DOHH2 (cell line): ENCODE data around the gene SC5D.

Experiments
- H3F3A ChIP-seq: fragments of 200-600 bp; sonication (generic), shearing (Covaris generic); 2 replicates; pipeline ENCODE4 v1.6.0; 2016; ENCODE audit warnings: antibody characterized with exemption, mild to moderate bottlenecking; ENCODE audit not compliant: control insufficient read depth, insufficient read depth
- H3K27ac ChIP-seq: fragments of 200-600 bp; sonication (generic); 2 replicates; pipeline ENCODE4 v1.5.1; 2014; ENCODE audit warnings: low read depth, mild to moderate bottlenecking, low read length, moderate library complexity
- H3K27me3 ChIP-seq: fragments of 200-600 bp; sonication (generic); 2 replicates; pipeline ENCODE4 v1.6.1; 2014; ENCODE audit warnings: mild to moderate bottlenecking, low read length, mixed read lengths; ENCODE audit not compliant: control insufficient read depth
- H3K36me3 ChIP-seq: fragments of 200-600 bp; sonication (generic); 2 replicates; pipeline ENCODE4 v1.6.1; 2014; ENCODE audit warnings: mild to moderate bottlenecking, low read length, moderate library complexity, mixed read lengths; ENCODE audit not compliant: control insufficient read depth
- H3K4me1 ChIP-seq: fragments of 200-600 bp; sonication (generic); 2 replicates; pipeline ENCODE4 v1.6.1; 2014; ENCODE audit warnings: mild to moderate bottlenecking, low read length, mixed read lengths; ENCODE audit not compliant: control insufficient read depth
- H3K4me2 ChIP-seq: fragments of 200-600 bp; sonication (generic); 2 replicates; pipeline ENCODE4 v1.6.0; 2014; ENCODE audit warnings: mild to moderate bottlenecking, low read length, moderate library complexity
- H3K4me3 ChIP-seq: fragments of 200-600 bp; sonication (generic); 2 replicates; pipeline ENCODE4 v1.5.1; 2014; ENCODE audit warnings: mild to moderate bottlenecking, low read length, mixed read lengths
- H3K79me2 ChIP-seq: fragments of 200-600 bp; sonication (generic); 2 replicates; pipeline ENCODE4 v1.6.1; 2014; ENCODE audit warnings: mild to moderate bottlenecking, low read length, mixed read lengths; ENCODE audit not compliant: control insufficient read depth
- H3K9me2 ChIP-seq: fragments of 200-600 bp; sonication (generic); replicated peaks from 2 replicates; pipeline ENCODE4 v1.6.1; 2014; ENCODE audit warnings: mild to moderate bottlenecking, low read length, mixed read lengths; ENCODE audit not compliant: control insufficient read depth
- H3K9me3 ChIP-seq: fragments of 200-600 bp; sonication (generic); 2 replicates; pipeline ENCODE4 v1.6.1; 2014; ENCODE audit warnings: antibody characterized with exemption, low read length, mixed read lengths; ENCODE audit not compliant: control insufficient read depth, insufficient read depth
- H4K20me1 ChIP-seq: fragments of 200-600 bp; sonication (generic); 2 replicates; pipeline ENCODE4 v1.6.0; 2014; ENCODE audit warnings: low read depth, mild to moderate bottlenecking, antibody characterized with exemption, low read length, moderate library complexity; ENCODE audit not compliant: control insufficient read depth, insufficient read depth
- EZH2phosphoT487 ChIP-seq: fragments of 200-600 bp; sonication (generic); IDR thresholded peaks from 2 replicates; pipeline ENCODE4 v1.6.1; 2017; ENCODE audit warnings: borderline replicate concordance, mild to moderate bottlenecking, antibody characterized with exemption, low read length, moderate library complexity, mixed read lengths
- TF ChIP-seq, protein P1 (sequence below): fragments of 200-600 bp; sonication (generic); IDR thresholded peaks from one replicate; pipeline ENCODE4 v1.5.1; 2014; ENCODE audit warnings: antibody characterized with exemption, mild to moderate bottlenecking, low read depth, low read length; ENCODE audit not compliant: poor library complexity, severe bottlenecking

The SC5D gene

DNA sequence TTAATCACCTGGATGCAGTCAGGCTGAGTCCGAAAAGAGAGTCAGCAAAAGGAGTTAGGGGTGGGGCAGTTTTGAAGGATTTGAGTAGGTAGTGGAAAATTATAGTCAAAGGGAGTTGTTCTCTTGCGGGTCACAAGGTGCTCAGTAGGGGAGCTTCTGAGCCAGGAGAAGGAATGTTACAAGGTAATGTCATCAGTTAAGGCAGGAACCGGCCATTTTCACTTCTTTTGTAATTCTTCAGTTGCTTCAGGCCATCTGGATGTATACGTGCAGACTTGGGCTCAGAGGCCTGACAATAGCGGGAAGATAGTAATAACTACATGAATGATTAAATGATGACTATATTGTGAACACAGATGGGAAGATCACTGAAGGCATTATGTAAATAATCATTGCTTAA is 6.2 kb downstream of the SC5D start:
- H3K4me3 ChIP-seq: no peak overlapping the region
- H4K20me1 ChIP-seq: peaks cover 18% of the 10 kb centered on the region; the same call in 1 of the 2 replicates
- TF ChIP-seq, protein P1, sequence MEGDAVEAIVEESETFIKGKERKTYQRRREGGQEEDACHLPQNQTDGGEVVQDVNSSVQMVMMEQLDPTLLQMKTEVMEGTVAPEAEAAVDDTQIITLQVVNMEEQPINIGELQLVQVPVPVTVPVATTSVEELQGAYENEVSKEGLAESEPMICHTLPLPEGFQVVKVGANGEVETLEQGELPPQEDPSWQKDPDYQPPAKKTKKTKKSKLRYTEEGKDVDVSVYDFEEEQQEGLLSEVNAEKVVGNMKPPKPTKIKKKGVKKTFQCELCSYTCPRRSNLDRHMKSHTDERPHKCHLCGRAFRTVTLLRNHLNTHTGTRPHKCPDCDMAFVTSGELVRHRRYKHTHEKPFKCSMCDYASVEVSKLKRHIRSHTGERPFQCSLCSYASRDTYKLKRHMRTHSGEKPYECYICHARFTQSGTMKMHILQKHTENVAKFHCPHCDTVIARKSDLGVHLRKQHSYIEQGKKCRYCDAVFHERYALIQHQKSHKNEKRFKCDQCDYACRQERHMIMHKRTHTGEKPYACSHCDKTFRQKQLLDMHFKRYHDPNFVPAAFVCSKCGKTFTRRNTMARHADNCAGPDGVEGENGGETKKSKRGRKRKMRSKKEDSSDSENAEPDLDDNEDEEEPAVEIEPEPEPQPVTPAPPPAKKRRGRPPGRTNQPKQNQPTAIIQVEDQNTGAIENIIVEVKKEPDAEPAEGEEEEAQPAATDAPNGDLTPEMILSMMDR: no peak
- TF ChIP-seq EZH2phosphoT487: no peak
- H3K4me2 ChIP-seq: no peak overlapping the region
- no peaks in the 10 kb centered on the region for H3K27me3 ChIP-seq
- H3K9me2 ChIP-seq: no peaks in the 10 kb centered on the region
- peaks cover 96% of the 10 kb centered on the region for H3K79me2 ChIP-seq
- peaks cover 29% of the 10 kb centered on the region for H3K4me1 ChIP-seq
- no peak overlapping the region for H3K27ac ChIP-seq
- H3K9me3 ChIP-seq: no peaks in the 10 kb centered on the region
- peaks cover 67% of the 10 kb centered on the region for H3K36me3 ChIP-seq
- H3F3A ChIP-seq: peaks cover 6% of the 10 kb centered on the region; the same call in 1 of the 2 replicates

DNA sequence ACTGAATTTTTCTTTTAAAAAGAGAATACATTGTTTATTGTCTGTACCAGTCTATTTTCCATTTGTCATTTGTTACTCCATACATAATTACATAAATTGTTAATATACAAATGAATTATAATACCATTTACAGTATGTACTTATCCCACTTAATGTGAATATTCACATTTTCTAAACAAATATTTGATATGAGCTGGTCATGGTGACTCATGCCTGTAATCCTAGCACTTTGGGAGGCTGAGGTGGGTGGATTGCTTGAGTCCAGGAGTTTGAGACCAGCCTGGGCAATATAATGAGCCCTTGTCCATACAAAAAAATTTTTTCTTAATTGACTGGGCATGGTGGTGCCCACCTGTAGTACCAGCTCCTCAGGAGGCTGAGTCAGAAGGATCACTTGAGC is 6.8 kb downstream of the SC5D start:
- H3F3A ChIP-seq: peaks cover 9% of the 10 kb centered on the region; the same call in 1 of the 2 replicates
- H3K27me3 ChIP-seq: no peaks in the 10 kb centered on the region
- no peaks in the 10 kb centered on the region for H3K9me2 ChIP-seq
- H3K79me2 ChIP-seq: peaks cover 90% of the 10 kb centered on the region
- no peak overlapping the region for H3K4me2 ChIP-seq
- H3K4me3 ChIP-seq: no peak overlapping the region
- TF ChIP-seq, protein P1: no peak
- no peak for TF ChIP-seq EZH2phosphoT487
- peaks cover 74% of the 10 kb centered on the region for H3K36me3 ChIP-seq
- peaks cover 15% of the 10 kb centered on the region; the same call in 1 of the 2 replicates for H4K20me1 ChIP-seq
- no peak overlapping the region for H3K27ac ChIP-seq
- H3K9me3 ChIP-seq: no peaks in the 10 kb centered on the region
- H3K4me1 ChIP-seq: peaks cover 24% of the 10 kb centered on the region

DNA sequence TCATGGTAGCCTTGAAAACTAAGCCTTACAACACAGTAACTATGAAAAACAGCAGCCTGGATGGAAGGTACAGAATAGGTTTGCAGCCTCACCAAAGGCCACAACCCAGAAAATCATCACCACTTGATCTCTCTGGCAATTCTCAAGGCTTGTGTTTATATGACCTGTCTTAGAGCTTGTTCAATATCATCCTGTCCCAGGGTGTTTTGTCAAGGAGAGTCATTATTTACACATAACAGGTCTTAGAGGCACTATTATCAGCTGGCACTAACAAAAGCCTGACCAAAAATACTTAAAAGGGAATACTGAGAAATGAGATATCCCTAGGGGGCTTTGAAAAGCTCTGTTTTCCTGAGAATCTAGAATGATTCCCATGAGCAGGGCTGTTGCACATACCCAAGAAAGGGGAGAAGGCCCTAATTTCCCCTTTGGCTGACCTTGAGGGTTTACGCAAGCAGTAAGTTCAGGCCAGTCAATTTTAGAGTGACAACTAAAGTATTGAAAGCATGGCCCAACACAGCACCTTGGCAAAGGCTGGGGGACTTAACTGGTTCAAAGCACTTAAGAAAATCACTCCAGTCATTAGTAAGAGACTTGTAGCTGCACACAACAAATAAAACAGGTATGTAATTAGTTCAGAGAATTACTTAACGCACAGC is 7.9 kb downstream of the SC5D start:
- TF ChIP-seq, protein P1: no peak
- no peak for TF ChIP-seq EZH2phosphoT487
- Histone ChIP-seq H3K4me2 (no peak overlapping the region), H3K4me1 (peaks cover 14% of the 10 kb centered on the region), H3K9me2 (no peaks in the 10 kb centered on the region), H3K27ac (no peak overlapping the region), H3K27me3 (no peaks in the 10 kb centered on the region), H4K20me1 (peaks cover 7% of the 10 kb centered on the region; the same call in 1 of the 2 replicates), H3F3A (peaks cover 9% of the 10 kb centered on the region; the same call in 1 of the 2 replicates), H3K9me3 (no peaks in the 10 kb centered on the region), H3K4me3 (no peak overlapping the region), H3K36me3 (peaks cover 74% of the 10 kb centered on the region), H3K79me2 (peaks cover 79% of the 10 kb centered on the region)
